GM19099 (cell line): ENCODE measurements around the gene DHRS9.

Experiments used
- POLR2A ChIP-seq: IDR thresholded peaks from 3 replicates; pipeline ENCODE4 v1.6.1; 2011; ENCODE audit warnings: low read depth; ENCODE audit not compliant: insufficient read length; ENCODE audit errors: extremely low read depth

The DHRS9 gene

DNA sequence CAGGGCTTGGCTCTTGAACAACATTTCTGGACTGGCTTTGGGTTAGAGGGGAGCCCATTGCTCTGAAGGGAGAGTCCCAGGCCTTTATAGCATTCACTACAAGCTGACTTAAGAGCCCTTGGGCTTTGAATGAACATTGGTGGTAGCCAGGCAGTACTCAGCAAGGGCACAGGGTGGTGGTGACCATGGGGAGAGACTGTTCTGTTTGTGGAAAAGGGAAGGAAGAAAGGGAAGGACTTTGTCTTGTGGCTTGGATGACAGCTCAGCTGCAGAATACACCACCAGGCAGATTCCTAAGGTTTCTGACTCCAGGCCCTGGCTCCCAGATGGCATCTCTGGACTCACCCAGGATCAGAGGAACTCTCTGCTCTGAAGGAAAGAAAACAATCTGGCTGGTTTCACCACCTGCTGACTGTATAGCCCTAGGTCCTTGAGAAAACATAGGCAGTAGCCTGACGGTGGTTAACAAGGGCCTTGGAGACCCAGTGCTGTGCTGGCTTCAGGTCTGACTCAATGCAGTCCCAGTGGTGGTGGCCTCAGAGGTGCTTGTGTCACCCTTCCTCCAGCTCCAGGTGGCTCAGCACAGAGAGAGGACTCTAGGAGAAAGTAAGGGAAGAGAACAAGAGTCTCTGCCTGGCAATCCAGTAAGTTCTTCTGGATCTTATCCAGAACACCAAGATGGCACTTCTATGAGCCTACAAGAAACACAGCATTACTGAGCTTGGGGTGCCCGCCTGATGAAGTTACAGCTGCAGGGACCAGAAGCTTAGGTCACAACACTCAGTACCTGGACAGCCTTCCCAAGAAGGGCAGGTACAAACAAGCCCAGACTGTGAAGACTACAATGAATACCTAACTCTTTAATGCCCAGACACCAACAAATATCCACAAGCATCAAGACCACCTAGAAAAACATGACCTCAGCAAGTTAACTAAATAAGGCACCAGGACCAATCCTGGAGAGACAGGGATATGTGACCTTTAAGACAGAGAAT, 21.8 kb upstream of the DHRS9 start:
- no peak for TF ChIP-seq POLR2A

DNA sequence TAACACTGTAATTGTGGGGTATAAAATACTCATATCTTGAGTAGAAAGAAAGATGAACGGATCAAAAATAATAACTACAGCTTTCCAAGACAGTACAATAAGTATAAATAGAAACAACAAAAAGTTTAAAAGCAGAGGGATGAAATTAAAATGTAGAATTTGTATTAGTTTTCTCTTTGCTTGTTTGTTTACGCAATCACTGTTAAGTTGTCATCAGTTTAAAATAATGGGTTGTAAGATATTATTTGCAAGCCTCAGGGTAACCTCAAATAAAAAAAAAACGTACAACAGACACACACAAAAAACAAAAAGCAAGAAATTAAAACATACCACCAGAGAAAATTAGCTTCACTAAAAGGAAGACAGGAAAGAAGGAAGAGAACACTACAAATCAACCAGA, 20.2 kb upstream of the DHRS9 start:
- no peak for TF ChIP-seq POLR2A

DNA sequence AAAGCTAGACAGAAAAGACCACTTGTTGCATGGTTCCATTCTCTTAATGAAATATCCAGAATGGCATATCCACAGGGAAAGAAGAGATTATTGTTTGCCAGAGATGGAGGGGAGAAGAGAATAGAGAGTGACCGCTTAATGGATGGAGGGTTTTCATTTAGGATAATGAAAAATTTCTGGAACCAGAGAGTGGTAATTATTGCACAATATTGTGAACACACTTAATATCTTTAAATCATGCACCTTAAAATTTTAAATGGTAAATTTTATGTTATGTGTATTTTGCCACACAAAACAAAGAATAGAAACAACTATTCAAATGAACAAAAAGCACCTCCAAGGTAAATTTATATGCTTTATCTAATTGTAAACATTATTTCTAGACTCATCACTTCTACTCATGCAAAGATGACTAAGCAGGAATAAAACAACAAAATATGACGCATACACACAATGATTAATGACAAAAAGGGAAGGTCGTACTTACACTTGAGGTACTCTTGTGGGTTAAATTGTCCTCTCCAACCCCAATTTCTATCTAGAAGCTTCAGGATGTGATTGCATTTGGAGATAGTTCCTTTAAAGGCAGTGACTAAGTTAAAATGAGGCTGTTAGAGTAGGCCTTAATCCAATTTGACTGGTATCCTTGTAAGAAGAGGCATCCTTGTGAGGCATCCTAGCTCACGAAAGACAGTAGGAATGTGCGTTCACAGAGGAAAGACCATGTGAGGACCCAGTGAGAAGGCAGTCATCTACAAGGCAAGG, 18.7 kb upstream of the DHRS9 start:
- no peak for TF ChIP-seq POLR2A

DNA sequence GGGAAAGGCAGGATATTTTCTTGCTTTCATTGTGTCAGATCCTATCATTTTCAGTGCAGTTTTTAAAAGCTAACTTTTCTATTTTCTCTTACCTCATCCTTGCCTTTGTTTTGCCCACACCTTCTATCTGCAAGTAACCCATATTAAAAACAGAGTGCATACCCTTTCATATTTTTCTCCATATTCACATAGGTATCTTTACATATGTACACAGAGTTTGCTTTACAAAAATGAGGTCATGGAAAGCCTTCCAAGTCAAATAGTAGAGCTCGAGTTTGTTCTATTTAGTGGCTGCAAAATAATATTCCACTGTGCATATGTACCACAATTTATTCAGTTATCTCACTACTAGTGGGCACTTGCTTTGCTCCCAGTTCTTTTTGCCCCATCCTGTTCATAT, 3.9 kb upstream of the DHRS9 start:
- no peak for TF ChIP-seq POLR2A

DNA sequence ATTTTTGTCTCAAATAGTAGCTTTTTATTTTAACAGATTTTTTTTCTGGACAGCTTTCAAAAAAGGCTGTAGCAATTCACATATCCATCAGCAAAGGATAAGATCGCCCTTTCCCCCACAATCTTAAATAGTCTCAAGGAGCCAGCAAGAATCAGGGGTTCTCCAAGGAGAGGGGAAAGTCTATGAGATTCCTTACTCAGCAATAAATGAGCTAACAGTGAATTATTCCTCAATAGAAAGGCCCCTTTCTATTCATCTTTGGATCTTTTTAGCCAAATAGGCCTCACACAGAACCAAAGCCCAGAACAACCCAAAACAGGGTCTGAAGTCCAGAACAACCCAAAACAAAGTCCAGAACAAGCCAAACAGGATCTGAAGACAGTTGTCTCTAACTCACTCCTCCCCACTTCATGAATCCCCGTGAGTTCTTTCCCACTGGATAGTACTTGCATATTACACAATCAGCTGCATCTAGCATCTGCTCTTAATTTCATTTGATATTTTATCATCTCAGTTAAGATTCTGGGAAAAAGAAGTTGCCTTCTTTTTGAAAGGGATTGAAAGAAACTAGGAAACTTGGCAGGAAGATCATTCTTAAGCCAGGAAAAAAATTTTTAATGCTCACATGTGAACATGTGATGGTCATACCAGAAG, 3.4 kb upstream of the DHRS9 start:
- TF ChIP-seq POLR2A = no peak

DNA sequence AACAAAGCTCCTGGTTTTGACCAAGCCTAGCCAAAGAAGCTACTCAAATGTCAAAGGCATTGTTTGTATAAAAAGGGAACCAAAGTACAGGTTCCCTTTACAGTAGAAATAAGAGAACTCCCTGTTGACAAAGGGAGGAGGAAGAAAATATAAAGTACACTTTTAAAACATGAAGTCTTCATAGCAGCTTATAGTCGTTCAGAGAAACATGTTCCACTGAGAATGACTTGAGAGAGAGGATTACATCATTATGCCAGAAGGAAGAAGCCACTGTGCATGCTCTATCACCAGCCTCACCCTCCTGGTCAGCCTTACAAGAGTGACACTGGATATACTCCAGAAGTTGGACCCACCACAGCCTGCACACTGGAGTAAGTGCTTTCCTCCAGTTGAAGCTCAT, 2.5 kb upstream of the DHRS9 start:
- TF ChIP-seq POLR2A = no peak

DNA sequence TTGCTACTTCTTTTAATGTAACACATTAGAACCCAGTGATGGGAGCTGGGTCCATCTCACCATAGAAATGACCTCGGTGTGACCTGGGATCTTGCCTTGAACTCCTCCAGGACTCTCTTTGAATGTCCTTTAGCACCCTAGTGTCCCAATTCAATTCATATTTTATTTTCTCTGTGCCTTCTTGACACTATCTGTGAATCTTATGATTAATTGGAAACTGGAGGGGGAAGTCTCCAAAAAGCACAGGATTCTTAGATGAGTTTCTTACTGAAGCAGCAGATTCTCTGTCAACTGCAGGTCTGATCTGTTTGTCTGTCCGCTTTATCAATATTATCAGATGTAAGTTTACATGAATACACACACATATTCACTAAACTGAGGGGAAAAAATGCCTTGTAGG, 470 bp downstream of the DHRS9 start:
- TF ChIP-seq POLR2A = no peak

DNA sequence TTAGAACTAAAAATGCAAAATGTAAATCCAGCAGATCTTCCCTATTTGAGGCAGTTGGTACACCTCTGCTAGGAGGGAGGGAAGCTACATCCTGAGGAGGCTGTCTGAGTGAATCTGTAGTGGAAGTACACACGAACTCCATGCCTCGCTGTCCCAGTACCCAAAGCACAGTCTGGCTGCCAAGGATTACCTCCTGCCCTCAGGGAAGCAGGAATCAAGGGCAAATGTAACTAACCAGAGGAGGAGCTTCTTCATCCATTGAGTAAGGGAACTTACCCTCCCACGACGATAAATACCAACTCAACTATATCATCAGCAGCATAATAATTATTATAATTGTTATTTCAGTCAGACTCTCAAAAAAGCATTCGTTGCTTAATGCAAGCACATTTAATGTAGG, 2.1 kb downstream of the DHRS9 start:
- TF ChIP-seq POLR2A = no peak

DNA sequence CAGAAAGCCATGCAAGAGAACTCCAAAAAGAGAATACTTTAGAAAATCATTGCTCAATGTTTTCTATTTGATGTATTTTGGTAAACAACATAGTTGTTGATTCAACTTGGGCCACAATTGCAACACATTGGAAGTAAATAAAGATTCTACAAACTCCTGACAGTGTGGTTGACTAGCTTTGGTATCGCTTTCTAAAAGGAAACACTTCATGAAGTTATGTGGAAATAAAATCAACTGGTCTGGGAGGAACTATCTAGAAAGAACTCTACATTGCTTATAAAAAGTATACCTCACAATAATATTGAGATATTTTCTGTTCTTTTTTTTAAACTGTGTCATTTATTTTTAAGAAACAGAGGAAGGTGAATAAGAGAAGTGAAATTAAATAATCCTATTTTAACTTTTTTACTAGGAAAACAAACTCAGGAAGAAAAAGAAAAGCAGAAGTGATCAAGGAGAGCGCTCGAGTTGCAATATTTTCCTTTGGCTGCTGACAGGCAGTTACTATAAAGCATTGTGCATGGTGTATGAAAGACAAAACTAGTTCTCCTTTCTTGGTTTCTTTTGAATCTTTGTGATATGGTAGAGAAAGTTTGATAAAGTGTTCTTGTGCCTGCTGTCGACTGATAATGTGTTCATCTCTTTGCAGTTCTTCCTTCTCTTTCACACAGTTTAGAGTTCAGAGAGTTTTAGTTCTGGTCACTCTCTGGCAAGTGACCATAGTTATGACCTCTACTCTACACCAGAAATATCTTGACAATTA, 3.0 kb downstream of the DHRS9 start:
- TF ChIP-seq POLR2A = no peak

DNA sequence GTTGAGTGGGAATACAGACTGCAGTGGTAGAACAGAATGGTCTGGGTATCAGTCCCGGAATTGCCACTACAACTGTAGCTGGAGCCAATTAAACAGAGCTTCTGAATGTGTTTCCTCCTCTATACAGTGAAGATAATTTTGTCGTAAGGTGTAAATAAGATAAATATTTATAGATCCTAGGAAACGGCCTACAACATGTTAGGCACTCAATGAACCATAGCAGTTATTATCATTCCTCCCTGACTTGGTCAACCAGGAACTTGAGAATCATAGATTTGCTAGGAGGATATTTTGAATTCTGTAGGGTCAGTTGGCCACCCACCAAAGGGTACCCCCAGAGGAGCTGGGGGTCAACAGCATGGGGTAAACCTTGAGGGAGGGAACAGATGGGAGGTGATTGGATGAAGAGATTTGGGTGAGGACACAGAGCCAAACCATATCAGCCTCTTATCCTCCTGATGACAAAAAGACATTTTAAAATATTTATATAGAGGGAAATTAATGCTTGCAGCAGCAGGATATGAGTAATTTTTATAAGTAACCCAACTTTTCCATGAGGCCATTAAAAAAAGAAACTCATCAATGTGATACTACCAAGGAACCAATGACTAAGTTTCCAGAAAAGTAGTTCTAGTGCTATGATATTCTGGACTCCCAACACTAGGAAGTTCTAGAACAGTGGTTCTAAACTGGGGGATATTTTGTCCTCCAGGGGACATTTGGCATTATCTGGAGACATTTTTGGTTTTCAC, 4.0 kb downstream of the DHRS9 start:
- TF ChIP-seq POLR2A = no peak

DNA sequence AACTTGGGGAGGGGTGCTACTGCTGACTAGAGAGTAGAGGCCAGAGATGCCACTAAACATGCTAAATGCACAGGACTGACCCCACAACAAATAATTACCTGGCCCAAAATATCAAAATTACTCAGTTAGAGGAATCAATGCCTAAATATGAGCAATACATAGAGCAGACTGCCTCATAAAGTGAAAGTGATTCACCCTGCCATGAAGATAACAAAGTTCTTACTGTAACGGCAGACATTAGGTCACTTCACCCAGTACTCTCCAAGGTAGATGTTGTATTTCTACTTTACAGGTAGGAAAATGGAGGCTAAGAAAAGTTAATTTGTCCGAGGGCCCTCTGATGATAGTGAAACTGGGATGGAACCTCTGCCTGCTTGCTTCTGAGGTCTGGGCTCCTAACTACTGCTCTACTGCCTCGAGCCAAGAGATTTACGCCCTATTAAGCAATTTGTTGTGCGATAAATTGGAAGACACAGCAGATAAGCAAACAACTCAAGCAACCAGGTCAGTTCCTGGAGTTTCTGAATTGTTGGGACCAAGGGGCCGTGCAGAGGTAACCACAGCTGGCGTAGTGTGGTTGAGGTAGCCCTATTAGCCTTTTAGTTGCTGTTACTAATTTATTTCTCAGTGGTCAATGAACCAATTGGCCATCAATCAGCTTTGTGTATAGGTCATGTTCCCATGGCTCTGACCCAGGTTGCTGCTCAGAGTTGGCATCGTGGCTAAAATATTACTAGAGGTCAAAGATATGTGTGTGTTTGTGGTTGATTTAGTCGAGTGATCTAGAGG, 4.8 kb downstream of the DHRS9 start:
- no peak for TF ChIP-seq POLR2A

DNA sequence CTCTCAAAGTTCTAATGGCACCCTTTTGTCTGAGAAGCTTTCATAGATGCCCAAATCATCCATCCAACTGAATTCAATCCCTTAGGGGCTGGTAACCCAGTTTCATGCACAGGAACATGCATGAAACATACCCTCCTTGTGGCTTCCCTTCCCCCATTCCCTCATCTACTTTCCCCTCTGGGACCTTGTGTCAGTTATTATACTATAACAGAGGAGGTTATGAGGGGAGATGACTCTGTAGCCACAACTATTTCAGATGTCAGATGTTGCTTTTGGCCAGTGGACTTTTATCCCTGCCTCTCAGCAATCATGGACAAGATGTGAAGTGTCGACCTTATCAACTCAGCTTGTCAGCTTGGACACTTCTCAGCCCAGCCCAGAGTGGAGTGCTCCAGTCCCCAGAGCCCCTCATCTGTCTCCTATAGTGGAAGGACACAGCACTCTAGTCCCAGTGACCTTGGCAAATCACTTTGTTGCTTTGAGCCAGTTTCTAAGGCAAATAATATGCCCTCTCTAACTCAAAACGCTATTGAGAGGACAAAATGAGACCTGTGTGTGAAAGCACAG, 8.4 kb downstream of the DHRS9 start:
- TF ChIP-seq POLR2A = no peak

DNA sequence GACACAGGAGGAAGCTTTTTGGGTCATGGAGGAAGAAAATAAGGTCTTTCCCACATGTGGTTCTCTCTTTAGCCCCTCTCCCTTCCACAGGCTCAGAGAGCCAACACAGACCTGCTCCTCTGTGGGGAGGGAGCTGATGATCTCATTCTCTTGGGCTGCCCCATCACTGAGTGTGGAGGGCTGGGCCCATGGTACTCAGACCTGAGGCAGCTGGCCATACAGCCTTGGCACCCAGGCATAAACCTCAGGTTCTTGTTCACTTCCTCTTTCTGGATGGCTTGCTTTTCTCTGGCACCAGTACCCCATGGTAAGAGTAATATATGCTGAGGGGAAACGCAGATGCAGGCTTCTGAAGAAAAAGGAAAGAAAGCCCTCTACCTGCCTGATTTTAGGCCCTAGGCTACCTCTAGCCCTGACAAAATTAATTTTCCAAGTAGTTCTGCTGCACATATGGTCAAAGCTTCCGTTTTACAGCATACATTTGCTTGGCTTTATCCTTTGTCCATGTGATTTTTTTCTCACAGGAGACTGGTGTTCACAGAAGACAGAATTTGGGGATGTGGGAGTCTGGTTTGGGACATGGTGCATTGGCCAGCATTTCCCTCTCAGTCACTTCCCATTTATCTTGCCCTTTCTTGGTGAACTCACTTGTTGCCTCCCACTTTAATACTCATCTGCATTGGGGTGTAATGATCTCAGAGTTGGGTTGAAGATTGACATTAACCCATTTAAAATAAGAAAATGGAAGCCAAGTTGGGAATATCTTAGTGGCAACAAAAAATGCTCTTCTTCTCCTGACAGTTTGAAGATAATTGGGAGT, 11.1 kb downstream of the DHRS9 start:
- no peak for TF ChIP-seq POLR2A

DNA sequence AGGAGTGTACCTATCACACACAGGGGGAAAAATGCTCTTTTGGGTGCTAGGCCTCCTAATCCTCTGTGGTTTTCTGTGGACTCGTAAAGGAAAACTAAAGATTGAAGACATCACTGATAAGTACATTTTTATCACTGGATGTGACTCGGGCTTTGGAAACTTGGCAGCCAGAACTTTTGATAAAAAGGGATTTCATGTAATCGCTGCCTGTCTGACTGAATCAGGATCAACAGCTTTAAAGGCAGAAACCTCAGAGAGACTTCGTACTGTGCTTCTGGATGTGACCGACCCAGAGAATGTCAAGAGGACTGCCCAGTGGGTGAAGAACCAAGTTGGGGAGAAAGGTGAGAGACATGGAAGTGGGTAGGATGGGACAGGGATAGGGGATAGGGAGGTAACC, 12.2 kb downstream of the DHRS9 start:
- no peak for TF ChIP-seq POLR2A
